GM04504 (cell line): Measurements from ENCODE around the gene ACTRT2.

ENCODE experiments used
- DNase-seq: peaks from one replicate; pipeline ENCODE4 v3.0.0-alpha.2; 2012; ENCODE audit warnings: low read depth

The ACTRT2 gene

GRCh38 chr1:3069491-3070308, 48.4 kb downstream of the ACTRT2 start:
- peak; percentile 8 for DNase-seq

- DNase-seq = no peak
Measured at GRCh38 chr1:3070309-3070643, 49.0 kb downstream of the ACTRT2 start.

GRCh38 chr1:3070644-3071564, 49.6 kb downstream of the ACTRT2 start:
- DNase-seq = no peak

- DNase-seq = no peak
Measured at GRCh38 chr1:3071565-3072390, 50.5 kb downstream of the ACTRT2 start.
